ENCODE data around the gene LRRC56.

GRCh38 chr11:569158-569885, 32.0 kb downstream of the LRRC56 start:
- TF ChIP-seq CTCF (optimal IDR thresholded peaks at IDR 0.05 in 1 of 3, IDR thresholded peaks at IDR 0.05 in 1 of 3, conservative IDR thresholded peaks at IDR 0.05 in 1 of 3; ENCODE audit: extremely low read depth in 1 of 3, insufficient read depth in 2 of 3, low read length in 3 of 3) = no peak
- no peak for TF ChIP-seq EZH2 (IDR thresholded peaks at IDR 0.05; ENCODE audit: low read length)
